ENCODE results near the gene MT1E.
A peak's percentile ranks its signal among the peaks of the same experiment; 100 is the strongest.
"Not testable (repeated sequence)": the region's sequence is repeated elsewhere in the genome, so short reads cannot be mapped to it uniquely, and the experiment has no call there.

MT1E gene

DNA sequence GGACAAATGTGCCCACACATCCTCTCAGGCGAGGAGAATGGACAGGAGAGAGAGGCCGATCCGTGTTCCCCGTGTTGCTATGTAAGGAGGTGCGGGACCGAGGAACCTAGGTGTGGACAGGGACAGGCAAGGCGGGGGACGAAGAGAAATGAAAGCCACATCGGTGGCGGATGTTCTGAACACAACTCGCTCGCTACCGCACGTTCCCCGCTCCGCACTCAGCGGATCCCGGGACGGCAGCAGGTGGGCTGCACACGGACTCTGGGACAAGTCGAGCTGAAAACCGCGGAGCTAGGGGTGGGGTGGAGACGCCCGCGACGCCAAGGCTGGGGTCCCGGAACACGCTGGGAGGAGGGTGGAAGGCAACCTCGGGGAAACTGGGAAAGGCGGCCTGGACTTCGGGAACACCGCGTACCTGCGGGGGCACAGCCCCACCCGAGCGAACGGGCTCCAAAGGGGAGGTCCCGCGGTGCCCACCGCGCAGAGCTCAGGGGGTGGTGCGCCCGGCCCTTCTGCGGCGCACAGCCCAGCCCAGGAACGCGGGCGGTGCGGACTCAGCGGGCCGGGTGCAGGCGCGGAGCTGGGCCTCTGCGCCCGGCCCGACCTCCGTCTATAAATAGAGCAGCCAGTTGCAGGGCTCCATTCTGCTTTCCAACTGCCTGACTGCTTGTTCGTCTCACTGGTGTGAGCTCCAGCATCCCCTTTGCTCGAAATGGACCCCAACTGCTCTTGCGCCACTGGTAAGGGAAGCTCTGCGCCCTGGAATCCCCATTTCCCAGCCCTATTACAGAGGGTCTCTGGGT, at the start of gene MT1E:
Gene MT1E (plus strand): TSS at position 642 of the 803 bp plus-strand sequence. CDS start 71 bp downstream, at position 713.
- DNase-seq = peak; percentile 84

DNA sequence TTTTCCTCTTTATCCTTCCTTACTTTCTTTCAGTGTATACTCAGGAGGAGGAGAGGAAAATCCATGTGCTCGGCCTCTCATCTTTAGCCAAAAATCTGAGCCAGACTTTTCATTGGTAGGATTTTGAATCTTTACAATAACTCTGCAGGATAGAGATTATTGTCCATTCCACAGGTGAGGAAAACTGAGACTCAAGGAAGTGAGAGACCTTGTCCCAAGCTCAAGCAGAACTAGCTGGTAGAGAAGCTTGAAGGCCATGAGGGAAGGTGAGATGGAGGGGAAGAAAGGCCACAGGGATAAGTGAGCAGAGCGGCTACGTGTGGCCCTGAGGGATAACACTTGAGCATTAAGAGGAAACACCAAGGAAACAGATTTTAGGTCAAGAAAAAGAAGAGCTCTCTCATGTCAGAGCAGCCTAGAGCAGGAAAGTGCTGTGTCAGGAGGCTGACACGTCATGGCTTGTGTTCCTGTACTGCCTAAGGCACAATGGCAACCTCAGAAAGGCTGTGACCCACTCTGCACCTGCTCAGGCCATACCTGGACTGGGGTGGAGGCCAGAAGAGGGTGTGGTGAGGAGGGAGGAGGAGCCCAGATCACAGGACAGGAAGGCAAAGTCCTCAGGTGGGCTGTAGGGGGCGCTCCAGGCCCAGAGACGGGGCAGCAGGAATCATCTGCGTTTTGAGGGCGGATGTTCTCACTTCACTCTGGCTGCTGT, 48.8 kb upstream of the MT1E start:
- DNase-seq = peak; percentile 88

DNA sequence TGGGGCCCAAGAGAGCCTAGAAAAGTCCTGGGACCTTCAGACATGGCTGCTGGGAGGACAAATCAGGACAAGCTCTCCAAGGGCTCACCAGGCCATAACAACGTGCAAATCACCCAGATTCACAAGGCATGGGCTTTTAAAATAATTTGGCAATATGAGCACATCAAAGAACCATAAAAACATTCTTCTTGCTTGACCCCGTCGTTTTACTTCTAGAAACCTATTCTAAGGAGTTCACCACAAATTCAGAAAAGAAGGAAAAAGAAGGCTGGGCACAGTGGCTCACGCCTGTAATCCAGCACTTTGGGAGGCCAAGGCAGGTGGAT, 48.3 kb upstream of the MT1E start:
- DNase-seq = no peak

DNA sequence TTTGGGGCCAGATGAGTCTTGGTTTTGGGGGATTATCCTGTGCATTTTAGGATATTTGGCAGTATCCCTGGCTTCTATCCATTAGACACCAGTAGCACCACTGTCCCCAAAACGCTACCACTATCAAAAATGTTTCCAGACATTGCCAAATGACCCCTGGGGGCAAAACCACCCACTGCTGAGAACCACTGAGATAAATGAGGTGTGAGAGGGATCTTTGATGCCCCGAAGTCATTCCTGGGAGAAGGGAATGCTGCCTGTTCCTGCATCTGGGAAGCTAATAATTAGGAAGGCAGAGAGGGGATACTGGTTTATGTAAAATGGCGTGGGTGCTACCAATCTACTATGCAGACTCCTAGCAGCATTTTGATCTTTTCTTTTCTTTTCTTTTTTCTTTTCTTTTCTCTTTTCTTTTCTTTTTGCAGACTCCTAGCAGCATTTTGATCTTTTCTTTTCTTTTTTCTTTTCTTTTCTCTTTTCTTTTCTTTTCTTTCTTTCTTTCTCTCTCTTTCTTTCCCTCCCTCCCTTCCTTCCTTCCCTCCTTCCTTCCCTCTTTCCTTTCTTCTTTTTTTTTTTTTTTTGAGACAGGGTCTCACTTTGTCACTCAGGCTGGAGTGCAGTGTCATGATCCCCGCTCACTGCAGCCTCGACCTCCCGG, 45.1 kb upstream of the MT1E start:
- DNase-seq = no peak

DNA sequence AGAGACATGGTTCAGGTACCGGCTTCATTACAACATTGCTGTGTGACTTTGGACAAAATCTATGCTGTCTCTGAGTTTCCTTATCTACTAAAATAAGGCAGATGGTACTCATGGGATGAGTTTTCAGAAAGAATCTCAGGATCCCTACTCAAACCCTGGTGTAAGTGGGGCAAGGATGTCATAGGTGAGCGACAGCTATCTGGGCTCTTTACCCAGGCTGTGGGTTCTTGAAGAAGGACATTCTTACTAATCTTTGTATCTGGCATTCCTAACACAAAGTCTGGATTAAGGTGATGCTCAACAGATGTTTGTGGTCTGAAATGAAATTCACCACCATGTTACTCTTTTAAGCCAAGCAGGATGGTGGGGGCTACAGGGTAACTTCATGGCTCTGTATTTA, 42.7 kb upstream of the MT1E start:
- not testable (repeated sequence) for DNase-seq

DNA sequence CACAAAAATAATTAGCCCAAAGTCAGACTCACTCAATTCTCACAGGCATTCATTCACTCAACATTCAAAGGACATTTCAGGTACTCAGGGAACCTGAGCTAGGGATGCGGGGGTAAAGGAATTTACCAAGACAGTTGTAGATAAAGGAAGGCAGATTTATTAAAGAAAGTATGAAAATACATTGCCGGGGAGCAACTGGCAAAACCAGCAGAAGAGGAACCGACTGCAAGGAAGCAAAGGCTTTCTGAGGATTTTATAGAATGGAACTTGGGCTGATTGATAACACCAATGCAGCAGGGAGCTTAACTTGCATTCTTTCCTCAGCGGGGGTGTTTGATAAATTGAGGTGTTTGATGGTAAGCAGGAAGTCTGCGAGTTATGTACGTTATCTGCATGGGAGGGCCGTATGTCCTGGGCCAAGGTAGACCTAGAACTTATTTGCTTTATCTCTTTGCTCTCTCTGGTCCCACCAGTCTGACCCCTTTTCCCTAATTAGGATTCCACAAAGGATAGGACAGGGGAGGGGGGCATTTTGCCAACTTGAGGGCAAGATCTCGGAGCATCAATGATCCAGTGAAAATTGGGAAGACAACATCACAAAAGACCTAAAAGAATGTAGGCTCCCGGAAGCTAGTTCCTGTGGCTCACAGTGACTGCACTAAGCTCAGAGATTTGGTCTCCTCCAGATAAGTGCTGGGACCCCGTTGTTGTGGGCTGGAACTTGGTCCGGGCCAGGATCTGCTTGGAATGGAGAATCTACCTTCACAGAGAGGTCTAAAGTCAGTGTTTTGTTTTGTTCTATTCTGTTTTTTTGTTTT, 42.0 kb upstream of the MT1E start:
- DNase-seq = no peak

DNA sequence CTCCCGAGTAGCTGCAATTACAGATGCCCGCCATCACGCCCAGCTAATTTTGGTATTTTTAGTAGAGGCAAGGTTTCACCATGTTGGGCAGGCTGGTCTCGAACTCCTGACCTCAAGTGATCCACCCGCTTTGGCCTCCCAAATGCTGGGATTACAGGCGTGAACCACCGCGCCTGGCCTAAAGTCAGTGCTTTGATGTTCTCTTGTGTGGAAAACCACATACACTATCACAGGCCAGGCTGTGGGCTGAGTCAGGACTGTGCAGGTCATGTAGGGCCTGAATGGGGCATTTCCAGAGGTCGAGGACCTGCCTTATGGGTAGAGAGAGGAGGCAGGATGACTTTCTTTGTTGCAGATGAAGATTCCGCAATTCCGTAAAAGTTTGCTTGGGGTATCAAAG, 41.3 kb upstream of the MT1E start:
- no peak for DNase-seq

DNA sequence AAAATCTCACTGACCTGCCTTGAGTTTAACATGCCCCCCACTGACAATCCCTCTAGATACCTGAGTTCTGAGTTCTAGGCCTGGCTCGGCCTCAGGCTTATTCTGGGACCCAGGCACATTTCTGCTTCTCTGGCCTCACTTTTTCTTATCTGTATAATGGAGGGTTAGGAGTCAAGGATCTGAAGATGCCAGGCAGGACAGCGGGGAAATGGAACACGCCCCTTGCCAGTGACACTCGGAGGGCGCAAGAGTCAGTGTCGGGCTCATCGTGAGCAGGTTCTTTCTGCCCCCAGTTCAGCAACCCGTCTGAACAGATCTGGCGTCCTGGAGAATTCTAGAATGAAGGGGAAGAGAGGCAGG, 36.8 kb upstream of the MT1E start:
- no peak for DNase-seq

DNA sequence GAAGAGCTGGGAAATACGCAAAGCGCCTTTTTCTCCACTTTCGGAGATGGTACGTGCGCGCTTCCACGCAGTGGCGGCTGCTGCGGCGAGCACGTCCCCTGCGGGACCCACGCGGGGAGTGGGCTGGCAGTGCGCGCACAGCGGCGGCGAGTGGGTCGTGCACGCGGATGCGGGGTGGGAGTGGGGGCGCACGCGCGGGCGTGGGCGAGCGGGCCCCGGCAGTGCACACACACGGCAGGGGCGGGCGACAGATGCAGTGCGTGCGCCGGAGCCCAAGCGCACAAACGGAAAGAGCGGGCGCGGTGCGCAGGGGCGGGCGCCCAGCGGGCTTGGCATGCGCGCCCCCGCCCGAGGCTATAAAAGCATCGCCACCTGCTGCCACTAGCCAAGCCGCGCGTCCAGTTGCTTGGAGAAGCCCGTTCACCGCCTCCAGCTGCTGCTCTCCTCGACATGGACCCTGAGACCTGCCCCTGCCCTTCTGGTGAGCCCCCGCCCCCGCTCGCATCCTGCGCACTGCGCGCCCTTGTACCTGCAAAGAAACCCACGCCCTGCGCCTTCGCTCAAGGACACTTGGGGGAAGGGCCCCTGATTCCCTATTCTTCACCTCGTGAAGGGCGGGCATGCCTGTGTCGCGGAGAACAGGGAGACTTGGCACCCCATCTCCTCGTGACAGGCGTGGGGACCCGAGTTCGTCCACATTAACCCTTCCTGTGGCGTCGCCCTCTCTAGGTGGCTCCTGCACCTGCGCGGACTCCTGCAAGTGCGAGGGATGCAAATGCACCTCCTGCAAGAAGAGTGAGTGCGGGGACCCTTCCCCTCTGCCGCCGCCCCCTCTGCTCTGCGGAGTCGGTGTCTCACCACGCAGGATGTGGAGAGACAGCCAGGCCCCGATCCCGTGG, 36.2 kb upstream of the MT1E start, which contains the start of gene MT3:
Gene MT3 (plus strand): TSS at position 388 of the 899 bp plus-strand sequence. CDS start 63 bp downstream, at position 451.
- peak; percentile 64 for DNase-seq

DNA sequence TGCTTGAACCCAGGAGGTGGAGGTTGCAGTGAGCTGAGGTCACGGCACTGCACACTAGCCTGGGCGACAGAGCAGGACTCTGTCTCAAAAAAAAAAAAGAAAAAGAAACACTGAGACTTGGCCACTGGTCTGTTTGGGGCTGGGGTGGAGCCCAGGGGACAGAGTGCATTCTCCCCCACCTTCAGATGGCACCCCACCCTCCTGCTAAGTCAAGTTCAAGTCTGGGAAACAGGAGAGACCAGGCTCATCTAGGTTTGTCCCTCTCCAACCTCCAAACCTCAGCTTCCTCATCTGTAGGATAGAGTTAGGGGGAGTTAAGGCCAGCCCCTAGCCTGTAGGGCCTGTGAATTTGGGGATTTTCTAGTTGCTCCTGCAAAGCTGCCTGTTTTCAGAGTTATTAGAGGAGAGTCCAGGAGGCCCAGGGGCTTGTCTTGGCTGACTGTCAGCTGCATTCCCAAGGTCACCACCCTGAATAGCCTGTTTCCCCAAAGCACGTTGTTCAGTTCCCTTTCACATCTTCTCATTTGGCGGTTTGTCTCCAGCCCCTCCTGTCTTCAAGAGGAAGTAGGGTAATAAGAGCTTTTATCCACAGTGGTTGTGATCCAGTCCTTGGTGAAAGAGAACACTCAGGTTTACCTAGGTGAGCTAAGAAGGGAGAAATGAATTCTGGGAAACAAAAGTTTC, 34.1 kb upstream of the MT1E start:
- DNase-seq = no peak

DNA sequence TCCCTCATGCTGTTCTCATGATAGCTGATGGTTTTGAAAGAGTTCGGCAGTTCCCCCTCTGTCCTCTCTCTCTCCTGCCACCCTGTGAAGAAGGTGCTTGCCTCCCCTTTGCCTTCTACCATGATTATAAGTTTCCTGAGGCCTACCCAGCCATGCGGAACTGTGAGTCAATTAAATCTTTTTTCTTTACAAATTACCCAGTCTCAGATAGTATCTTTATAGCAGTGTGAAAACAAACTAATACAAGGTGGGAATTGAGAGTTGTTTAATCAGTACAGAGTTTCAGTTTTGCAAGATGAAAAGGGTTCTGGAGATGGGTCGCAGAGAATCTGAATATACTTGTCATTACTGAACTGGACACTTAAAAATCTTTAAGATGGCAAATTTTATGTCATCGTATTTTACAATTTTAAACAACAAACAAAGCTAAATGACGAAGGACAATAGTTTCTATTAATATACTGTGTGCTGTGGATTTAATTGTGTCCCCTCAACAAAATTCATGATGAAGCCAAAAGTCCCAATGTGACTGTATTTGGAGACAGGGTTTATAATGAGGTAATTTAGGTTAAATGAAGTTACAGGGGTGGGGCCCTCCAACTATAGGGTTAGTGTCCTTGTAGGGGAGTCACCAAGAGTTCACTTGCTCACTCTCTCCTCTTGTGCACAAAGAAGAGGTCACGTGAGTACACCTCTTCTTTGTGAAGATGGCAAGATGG, 31.8 kb upstream of the MT1E start:
- no peak for DNase-seq

DNA sequence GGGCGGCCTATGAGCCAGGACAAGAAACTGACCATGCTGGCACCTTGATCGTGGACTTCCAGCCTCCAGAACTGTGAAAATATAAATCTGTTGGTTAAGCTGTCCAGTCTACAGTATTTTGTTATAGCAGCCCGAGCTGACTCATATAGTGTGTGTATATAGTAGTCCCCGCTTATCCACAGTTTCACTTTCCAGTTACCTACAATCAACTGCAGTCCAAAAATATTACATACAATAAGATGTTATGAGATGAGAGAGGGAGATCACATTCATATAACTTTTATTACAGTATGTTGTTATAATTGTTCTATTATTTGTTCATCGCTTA, 31.3 kb upstream of the MT1E start:
- no peak for DNase-seq

DNA sequence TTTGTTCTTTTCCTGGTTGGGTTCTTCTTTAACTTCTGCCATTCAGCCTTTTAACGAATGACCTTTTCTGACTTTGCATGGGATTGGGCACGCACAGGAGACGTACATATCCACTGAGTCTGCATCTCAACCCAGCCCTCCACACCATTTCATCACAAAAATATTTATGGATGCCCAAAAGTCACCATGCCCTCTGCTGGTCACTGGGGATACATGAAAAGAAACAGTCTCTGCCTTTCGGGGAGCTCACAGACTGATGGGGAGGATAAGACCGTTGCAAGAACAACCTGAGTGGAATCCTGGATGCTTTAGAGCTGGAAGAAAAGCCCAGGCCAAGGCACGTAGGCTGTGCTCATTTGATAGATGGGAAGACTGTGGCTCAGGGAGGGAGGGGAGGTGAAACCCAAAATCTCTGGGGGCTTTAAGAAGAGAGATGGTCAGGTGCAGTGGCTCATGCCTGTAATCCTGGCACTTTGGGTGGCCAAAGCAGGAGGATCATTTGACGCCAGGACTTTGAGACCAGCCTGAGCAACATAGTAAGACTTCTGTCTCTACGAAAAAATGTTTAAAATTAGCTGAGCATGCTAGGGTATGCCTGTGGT, 25.1 kb upstream of the MT1E start:
- DNase-seq = no peak

DNA sequence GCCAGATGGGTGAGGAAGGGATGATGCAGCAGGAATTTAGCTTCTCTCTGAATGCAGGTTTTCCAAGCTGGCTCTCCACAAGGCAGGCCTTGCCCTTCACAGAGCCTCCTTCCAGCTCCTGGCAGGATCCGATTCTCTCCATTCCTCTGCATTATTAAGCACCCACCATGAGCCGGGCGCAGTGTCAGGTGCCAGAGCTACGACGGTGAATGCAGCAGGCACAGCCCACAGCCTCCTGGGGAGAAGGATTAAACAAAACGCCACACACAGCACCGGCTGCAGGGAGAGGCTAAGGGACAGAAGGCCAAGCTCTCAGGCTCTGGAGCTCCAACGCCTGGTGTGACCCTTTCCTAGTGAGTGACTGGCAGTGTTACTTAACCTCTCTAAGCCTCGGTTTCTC, 24.3 kb upstream of the MT1E start:
- no peak for DNase-seq

DNA sequence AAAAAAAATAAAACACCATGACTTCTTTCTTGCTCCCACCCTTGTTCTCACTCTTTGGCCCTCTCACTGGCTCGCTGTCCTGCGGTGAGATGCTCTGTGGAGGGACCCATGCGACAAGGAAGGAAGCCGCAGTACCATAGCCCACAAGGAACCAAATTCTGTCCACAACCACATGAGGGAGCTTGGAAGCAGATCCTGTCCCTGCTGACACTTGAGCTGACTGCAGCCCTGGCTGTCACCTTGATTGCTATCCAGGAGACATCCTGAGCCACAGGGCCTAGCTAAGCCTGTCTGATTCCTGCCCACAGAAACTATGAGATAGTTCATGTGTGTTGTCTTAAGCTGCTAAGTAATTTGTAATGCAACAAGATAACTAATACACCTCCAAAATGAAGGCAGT, 22.0 kb upstream of the MT1E start:
- DNase-seq = no peak

DNA sequence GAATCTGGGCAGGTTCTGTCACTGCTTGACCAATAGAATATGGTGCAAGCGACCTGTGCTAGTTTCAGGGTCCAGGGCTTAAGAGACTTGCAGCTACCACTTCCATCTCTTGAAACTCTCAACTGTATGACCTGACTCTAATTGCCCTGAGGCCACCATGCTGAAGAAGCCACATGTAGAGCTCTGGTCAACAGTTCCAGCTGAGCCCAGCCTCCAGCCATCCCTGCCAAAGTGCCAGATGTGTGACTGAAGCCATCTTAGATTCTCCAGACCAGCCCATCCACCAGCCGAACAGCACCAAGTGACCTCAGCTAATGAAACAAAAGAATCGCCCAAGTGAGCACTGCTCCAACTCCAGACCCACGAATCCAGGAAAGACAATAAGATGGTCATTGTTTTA, 20.6 kb upstream of the MT1E start:
- DNase-seq = no peak

DNA sequence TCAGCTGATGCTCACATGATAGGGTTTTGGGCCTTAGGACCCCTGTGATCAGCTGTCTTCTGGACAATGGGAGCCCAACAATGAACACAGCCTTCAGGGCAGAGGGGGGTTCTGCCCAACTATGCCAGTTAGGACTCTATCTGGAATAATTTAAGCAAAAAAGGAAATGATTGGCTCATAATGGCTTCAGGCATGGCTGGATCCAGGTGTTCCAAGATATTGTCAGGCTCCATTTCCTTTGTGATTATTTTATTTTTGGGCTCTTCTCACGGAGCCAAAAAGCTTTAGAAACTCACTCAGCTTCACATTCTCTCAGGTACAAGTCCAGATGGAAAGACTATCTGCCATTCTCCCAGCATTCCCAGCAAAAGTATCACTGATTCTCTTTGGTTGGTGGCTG, 20.1 kb upstream of the MT1E start:
- no peak for DNase-seq

DNA sequence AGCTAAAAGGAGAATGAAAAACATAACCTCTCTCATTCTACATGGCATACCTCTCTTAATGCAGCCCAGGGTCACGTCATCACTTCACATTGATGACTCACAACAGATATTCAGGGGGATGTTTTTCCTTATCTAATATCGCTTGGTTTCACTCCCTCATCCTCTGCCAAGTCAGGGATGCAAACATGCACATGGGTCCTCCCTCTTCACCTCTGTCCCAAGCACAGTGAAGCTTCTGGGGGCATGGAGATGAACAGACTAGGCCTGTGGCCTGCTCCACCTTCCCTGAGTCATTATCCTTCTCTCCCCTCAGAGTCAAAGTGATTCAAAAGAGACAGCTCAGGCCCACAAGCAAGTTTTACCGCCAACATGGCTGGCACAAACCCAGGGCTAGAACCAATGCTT, 19.5 kb upstream of the MT1E start:
- no peak for DNase-seq

DNA sequence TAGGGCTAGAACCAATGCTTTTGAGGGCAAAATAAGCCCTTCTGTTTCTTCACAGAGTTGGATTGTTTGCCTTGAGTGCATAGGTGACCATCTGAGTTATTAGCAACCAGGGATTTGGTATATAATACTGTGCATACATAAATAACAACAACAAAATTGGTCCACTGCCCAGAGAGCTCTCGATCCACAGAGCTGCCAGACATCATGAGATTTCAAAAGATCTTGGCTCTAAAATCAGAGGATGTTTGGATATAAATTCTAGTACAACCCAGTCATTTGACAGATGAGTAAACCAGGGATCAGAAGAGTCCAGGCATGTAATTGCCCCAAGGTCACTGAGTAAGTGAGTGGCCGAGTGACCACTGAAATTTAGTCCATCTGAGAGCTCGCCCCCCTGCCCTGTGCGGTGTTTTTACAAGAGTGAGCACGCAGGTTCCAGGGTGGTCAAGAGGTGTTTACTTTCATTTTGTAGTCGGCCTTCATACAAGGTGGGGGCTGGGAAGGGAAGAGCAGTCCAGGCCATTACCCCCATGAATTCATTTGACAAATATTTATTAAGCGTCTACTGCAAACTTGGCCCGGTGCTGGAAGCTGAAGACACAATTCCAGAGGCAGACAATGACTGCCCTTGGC, 19.0 kb upstream of the MT1E start:
- no peak for DNase-seq

DNA sequence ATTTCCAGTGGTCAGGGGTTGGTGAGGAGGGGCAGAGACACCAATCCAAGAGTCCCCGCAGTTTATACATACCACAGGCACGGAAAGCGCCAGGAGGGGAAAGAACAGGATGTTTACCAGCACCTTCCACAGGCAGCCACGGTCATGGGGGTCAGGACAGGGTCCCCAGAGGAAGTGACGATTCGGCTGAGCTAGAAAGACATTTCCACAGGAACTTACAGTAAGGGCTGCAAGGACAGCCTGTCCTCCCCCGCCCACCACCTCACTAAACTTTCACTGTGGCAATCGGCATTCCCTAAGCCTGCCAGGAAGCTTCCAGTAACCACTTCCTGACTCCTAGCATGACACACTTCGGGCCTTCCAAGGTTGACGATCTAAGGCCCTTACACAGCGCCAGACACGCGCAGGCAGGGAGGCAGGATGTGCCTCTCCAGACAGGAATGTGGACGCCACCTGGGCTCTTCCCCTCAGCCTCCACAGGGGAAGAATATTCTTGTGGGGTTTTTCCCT, 18.4 kb upstream of the MT1E start:
- DNase-seq = no peak

All from activated CD8-positive, alpha-beta memory T cell treated with anti-CD3 and anti-CD28 coated beads for 24 hours (primary cell).